Retinal pigment epithelial cell (primary cell): ENCODE results near the gene TSPAN32.

Experiments
- DNase-seq: peaks from one replicate; pipeline ENCODE4 v3.0.0-alpha.2; 2010; ENCODE audit warnings: low read depth
- H3K4me3 ChIP-seq: 2 replicates; pipeline ENCODE4 v1.5.1; 2011; ENCODE audit warnings: mild to moderate bottlenecking, low read length, control low read depth, moderate library complexity
- CTCF ChIP-seq: conservative IDR thresholded peaks from 2 replicates; pipeline ENCODE4 v1.5.1; 2011; ENCODE audit warnings: low read depth, low read length, control low read depth, inconsistent platforms

The TSPAN32 gene

GRCh38 chr11:2293531-2293971, 8.3 kb upstream of the TSPAN32 start:
- DNase-seq, result no peak
- TF ChIP-seq CTCF, result no peak
- no peak overlapping the region for H3K4me3 ChIP-seq

DNA sequence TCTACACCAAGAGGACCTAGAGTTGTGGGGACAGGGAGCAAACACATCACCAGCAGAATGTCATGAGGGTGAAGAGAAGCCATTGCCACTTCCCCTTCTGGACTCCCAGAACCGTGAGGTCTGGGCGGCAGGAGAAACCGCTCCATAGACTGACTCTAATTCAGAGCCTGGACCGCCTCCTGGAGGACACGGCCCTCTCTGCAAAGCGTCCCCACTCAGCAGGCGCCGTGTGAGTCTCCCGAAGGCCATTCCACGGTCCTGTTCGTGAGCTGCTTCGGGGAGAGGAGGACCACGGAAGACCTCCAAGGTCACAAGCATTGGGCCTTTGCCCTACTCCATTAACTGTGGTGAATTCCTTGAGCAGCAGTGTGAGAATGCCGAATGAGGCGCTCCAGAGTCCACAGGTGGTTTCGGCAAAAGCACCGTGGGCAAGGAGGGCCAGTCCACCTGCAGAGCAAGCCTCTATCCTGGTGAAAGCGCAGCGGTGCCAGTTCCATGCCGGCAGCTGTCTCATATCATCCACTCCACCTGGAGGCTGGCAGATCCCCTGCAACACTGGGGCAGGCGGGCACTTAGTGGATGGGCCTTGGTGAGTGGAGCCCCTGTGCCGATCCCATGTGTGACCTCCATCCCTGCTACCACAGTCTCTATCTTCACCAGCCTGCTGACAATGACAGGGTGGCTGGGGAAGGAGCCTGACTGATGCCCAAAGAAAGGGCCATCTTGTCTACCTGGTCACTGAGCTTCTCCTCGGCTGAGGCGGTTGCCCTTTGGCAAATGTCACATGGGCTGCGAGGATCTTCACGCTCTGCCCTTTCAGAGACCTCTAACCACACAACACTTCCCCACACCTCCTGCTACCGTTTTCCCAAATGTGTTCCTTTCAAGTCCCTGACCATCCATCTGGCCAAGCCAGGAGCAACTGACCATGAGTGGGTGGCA, 7.6 kb upstream of the TSPAN32 start:
- no peak for TF ChIP-seq CTCF
- no peak overlapping the region for H3K4me3 ChIP-seq
- DNase-seq, result no peak

- DNase-seq, result no peak
- TF ChIP-seq CTCF, result no peak
- H3K4me3 ChIP-seq, result no peak overlapping the region
These were observed 6.9 kb upstream of the TSPAN32 start for GRCh38 chr11:2294926-2295290.

DNA sequence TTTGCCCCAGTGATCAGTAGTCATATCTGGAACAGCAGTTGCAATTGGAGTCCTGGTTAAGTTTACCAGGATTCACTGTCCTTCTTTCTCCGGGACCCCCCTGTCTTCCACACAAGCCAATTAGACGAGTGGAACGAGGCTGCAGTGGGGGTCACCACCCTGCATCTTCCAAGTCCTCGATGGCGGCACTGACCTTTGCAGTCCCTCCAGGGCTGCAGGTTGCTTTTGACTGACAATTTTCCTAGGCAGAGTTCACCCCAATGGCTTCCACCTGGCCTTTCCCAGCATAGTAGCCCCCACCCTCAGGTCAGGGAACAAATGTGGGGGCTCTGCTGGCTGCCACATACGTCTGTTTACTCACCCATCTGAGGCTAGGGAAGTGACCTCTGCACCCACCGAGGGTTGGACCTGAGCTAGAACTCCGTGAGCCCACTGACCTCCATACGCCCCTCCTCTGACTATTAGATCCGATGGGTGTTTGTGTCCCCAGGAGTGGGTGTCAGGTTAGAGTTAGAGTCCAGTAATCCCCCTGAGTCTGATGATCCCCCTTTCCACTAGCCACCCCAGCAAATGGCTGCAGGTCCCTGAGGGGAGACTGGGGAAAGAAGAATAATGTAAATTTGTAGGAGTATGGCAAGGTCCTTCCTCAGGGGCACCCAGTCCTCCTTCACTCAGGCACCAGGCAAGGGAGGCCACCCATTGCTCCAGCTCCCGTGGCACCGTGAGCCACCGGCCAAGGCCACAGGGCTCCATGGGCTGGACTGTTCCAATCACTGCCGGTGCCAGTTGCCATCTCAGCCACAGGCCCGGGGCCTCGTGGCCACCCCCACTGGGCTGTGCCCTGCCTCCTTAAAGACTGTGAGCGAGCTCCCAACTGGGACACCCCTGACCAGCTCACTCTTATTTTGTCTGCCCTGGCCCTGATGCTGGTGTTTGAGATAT, 5.6 kb upstream of the TSPAN32 start:
- no peak for TF ChIP-seq CTCF
- no peak overlapping the region for H3K4me3 ChIP-seq
- no peak for DNase-seq

- no peak for DNase-seq
- H3K4me3 ChIP-seq, result no peak overlapping the region
- no peak for TF ChIP-seq CTCF
These were observed 4.7 kb upstream of the TSPAN32 start for GRCh38 chr11:2296913-2297622.

GRCh38 chr11:2297623-2298030, 4.2 kb upstream of the TSPAN32 start:
- no peak for DNase-seq
- TF ChIP-seq CTCF, result no peak
- no peak overlapping the region for H3K4me3 ChIP-seq
